OCI-LY1 (cell line): ENCODE data around the gene C18orf32.

Source experiments
- H2AFZ ChIP-seq: fragments of 200-600 bp; sonication (generic), shearing (Covaris generic); 2 replicates; pipeline ENCODE4 v1.6.0; 2014; ENCODE audit warnings: antibody characterized with exemption, mild to moderate bottlenecking, low read length
- H3F3A ChIP-seq: fragments of 200-600 bp; sonication (generic), shearing (Covaris generic); 2 replicates; pipeline ENCODE4 v1.6.0; 2014; ENCODE audit warnings: mild to moderate bottlenecking, antibody characterized with exemption, low read length, moderate library complexity; ENCODE audit not compliant: insufficient read depth
- H3K27ac ChIP-seq: fragments of 200-600 bp; sonication (generic); 2 replicates; pipeline ENCODE4 v1.5.1; 2014; ENCODE audit warnings: low read length, mixed run types, mild to moderate bottlenecking, low read depth; ENCODE audit not compliant: poor library complexity, severe bottlenecking
- H3K27me3 ChIP-seq: fragments of 200-600 bp; sonication (generic); 2 replicates; pipeline ENCODE4 v1.6.0; 2014; ENCODE audit warnings: antibody characterized with exemption, mild to moderate bottlenecking, low read length, moderate library complexity; ENCODE audit not compliant: insufficient read depth
- H3K36me3 ChIP-seq: fragments of 200-600 bp; sonication (generic); 2 replicates; pipeline ENCODE4 v1.6.1; 2014; ENCODE audit warnings: mild to moderate bottlenecking, antibody characterized with exemption, low read length, moderate library complexity, mixed read lengths; ENCODE audit not compliant: insufficient read depth
- H3K4me1 ChIP-seq: fragments of 200-600 bp; sonication (generic); 2 replicates; pipeline ENCODE4 v1.5.1; 2014; ENCODE audit warnings: mild to moderate bottlenecking, low read length, moderate library complexity; ENCODE audit not compliant: insufficient read depth, severe bottlenecking
- H3K4me2 ChIP-seq: fragments of 200-600 bp; sonication (generic), shearing (Covaris generic); 2 replicates; pipeline ENCODE4 v1.6.1; 2014; ENCODE audit warnings: low read length
- H3K4me3 ChIP-seq: fragments of 200-600 bp; sonication (generic); 2 replicates; pipeline ENCODE4 v1.5.1; 2014; ENCODE audit warnings: low read length, low read depth, mild to moderate bottlenecking, mixed read lengths; ENCODE audit not compliant: poor library complexity, severe bottlenecking
- H3K79me2 ChIP-seq: fragments of 200-600 bp; shearing (Covaris generic); 2 replicates; pipeline ENCODE4 v1.6.1; 2016; ENCODE audit warnings: mixed run types, low read length, mixed read lengths; ENCODE audit not compliant: insufficient read depth
- H3K9ac ChIP-seq: fragments of 200-600 bp; sonication (generic), shearing (Covaris generic); 2 replicates; pipeline ENCODE4 v1.6.1; 2014; ENCODE audit warnings: mild to moderate bottlenecking, low read length, mixed read lengths
- H3K9me2 ChIP-seq: fragments of 200-600 bp; sonication (generic), shearing (Covaris generic); 2 replicates; pipeline ENCODE4 v1.6.1; 2014; ENCODE audit warnings: low read depth, mild to moderate bottlenecking, low read length, mixed read lengths
- H3K9me3 ChIP-seq: fragments of 200-600 bp; shearing (Covaris generic); 2 replicates; pipeline ENCODE4 v1.6.1; 2014; ENCODE audit warnings: low read length, mixed read lengths
- H4K20me1 ChIP-seq: fragments of 200-600 bp; sonication (generic), shearing (Covaris generic); 2 replicates; pipeline ENCODE4 v1.6.0; 2016; ENCODE audit warnings: mild to moderate bottlenecking, low read length; ENCODE audit not compliant: insufficient read depth
- CTCF ChIP-seq: fragments of 200-600 bp; sonication (generic), shearing (Covaris generic); IDR thresholded peaks from 2 replicates; pipeline ENCODE4 v1.5.1; 2017; ENCODE audit warnings: mild to moderate bottlenecking, antibody characterized with exemption, low read length, moderate library complexity, mixed read lengths
- EZH2 ChIP-seq: fragments of 200-600 bp; sonication (generic), shearing (Covaris generic); IDR thresholded peaks from 2 replicates; pipeline ENCODE4 v1.8.0; 2017; ENCODE audit warnings: borderline replicate concordance, mixed run types, mild to moderate bottlenecking, antibody characterized with exemption, low read length, moderate library complexity, mixed read lengths

C18orf32 gene

DNA sequence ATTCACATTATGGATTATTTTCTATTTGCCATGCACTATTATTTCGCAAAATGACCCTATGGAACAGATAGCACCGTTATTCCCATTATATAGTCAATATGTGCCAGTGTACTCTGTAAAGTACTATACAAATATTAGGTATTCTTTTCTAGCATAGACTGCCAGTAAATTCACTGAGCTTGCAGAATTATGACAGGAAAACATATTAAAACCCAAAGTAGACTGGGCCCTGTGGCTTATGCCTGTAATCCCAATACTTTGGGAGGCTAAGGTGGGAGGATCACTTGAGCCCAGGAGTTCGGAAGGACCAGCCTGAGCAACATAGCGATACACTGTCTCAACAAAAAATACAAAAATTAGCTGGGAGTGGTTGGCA is 25.4 kb downstream of the C18orf32 start:
- H2AFZ ChIP-seq, result no peak overlapping the region
- H4K20me1 ChIP-seq, result no peaks in the 10 kb centered on the region
- no peaks in the 10 kb centered on the region for H3F3A ChIP-seq
- H3K27me3 ChIP-seq, result no peaks in the 10 kb centered on the region
- H3K9ac ChIP-seq, result no peak overlapping the region
- H3K4me3 ChIP-seq, result no peak overlapping the region
- H3K4me1 ChIP-seq, result peaks cover 37% of the 10 kb centered on the region
- peaks cover 3% of the 10 kb centered on the region; the same call in 1 of the 2 replicates for H3K36me3 ChIP-seq
- peaks cover 35% of the 10 kb centered on the region for H3K79me2 ChIP-seq
- H3K27ac ChIP-seq, result no peak overlapping the region
- H3K9me3 ChIP-seq, result no peaks in the 10 kb centered on the region
- TF ChIP-seq CTCF (no peak), EZH2 (no peak)
- peak overlapping the region; percentile 69 for H3K4me2 ChIP-seq
- no peaks in the 10 kb centered on the region for H3K9me2 ChIP-seq

DNA sequence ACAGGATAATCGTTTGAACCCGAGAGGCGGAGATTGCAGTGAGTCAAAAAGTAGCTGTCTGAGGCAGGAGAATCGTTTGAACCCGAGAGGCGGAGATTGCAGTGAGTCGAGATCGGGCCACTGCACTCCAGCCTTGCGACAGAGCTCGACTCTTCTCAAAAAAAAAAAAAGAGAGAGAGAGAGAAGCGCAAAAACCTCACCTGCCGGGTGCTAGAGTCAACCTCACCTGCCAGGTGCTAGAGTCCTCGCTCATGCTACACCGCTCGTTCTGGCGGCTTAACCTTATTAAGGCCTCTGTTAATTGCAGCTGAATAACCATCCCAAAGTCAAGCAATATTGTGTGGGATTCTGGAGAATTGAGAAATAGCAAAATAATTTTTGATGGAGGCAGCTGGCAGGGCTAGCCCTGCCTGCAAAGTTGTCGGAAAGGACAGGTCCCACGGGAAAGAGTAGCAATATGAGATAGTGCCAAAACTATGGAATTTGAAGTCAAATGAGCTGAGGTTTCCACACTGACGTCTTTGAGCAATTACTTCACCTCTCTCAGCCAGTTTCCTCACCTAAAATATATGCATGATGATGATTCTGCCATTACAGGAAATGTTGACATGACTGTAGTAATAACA is 25.9 kb downstream of the C18orf32 start:
- no peaks in the 10 kb centered on the region for H3F3A ChIP-seq
- peaks cover 40% of the 10 kb centered on the region for H3K79me2 ChIP-seq
- H3K27me3 ChIP-seq, result no peaks in the 10 kb centered on the region
- H3K9me3 ChIP-seq, result no peaks in the 10 kb centered on the region
- peaks cover 5% of the 10 kb centered on the region; the same call in 1 of the 2 replicates for H3K36me3 ChIP-seq
- H3K4me2 ChIP-seq, result peak overlapping the region; percentile 69
- no peaks in the 10 kb centered on the region for H4K20me1 ChIP-seq
- H2AFZ ChIP-seq, result 0 out of 2 replicates have a peak overlapping the region, but pooled peaks have one; percentile 19
- TF ChIP-seq EZH2, result no peak
- no peak for TF ChIP-seq CTCF
- H3K4me1 ChIP-seq, result peaks cover 38% of the 10 kb centered on the region
- no peaks in the 10 kb centered on the region for H3K9me2 ChIP-seq
- no peak overlapping the region for H3K27ac ChIP-seq
- H3K9ac ChIP-seq, result peak overlapping the region; percentile 84
- H3K4me3 ChIP-seq, result peak overlapping the region; percentile 85

- Histone ChIP-seq H2AFZ (no peak overlapping the region), H3K9me2 (no peaks in the 10 kb centered on the region), H3K36me3 (peaks cover 13% of the 10 kb centered on the region; the same call in 1 of the 2 replicates), H3K79me2 (peaks cover 50% of the 10 kb centered on the region), H3K4me2 (peak overlapping the region; percentile 95), H3K27me3 (no peaks in the 10 kb centered on the region), H3K9ac (peak overlapping the region; percentile 84), H3K4me1 (peaks cover 36% of the 10 kb centered on the region), H3K9me3 (no peaks in the 10 kb centered on the region), H3K27ac (peak overlapping the region; percentile 32), H4K20me1 (no peaks in the 10 kb centered on the region), H3K4me3 (peak overlapping the region; percentile 85), H3F3A (no peaks in the 10 kb centered on the region)
- no peak for TF ChIP-seq EZH2
- no peak for TF ChIP-seq CTCF
Measured at GRCh38 chr18:49459404-49460171, 27.4 kb downstream of the C18orf32 start.
